Endothelial cell of umbilical vein (primary cell): ENCODE measurements around the gene CDH3. TPM values are rescaled to one million over a fixed set of nuclear protein-coding genes. Genes with fewer than 3 reads are reported as not detected.

Source experiments
- BruUV-seq: library from RNA; stranded (reverse); fragments of 400-500 nt; replicated peaks from 2 replicates; lab custom pipeline; 2021; lab: Mats Ljungman, UMichigan
- CTCF ChIA-PET: fragments of 300-600, 350-600 bp; sonication (Branson Sonifier 250); formaldehyde crosslinking; loops from one replicate; lab custom pipeline; 2021; ENCODE audit warnings: antibody characterized with exemption, inconsistent platforms; lab: Charles Lee
- POLR2A ChIA-PET: fragments of 300-600, 350-600 bp; sonication (Branson Sonifier 250); formaldehyde crosslinking; loops from one replicate; lab custom pipeline; 2021; ENCODE audit warnings: antibody characterized with exemption, inconsistent platforms; lab: Charles Lee
- DNase-seq: peaks from one replicate; pipeline ENCODE4 v3.0.0-alpha.2; 2011; ENCODE audit warnings: low read depth, low spot score
- FAIRE-seq: peaks from 2 replicates; lab custom pipeline; 2011; peaks lifted over from hg19 to GRCh38; lab: Jason Lieb, UNC
- H2AFZ ChIP-seq: 2 replicates; pipeline ENCODE4 v1.6.0; 2012; ENCODE audit warnings: low read depth, low read length, control low read depth, inconsistent platforms
- H3K27ac ChIP-seq: 2 replicates; pipeline ENCODE4 v1.5.1; 2011; ENCODE audit warnings: low read depth, mild to moderate bottlenecking, control low read depth, low read length, moderate library complexity; ENCODE audit not compliant: insufficient read depth
- H3K27me3 ChIP-seq, 2 experiments: 2 replicates each; pipeline versions ENCODE4 v1.6.0 to v1.6.1; 2011; ENCODE audit warnings: low read length in 2 of 2, mixed read lengths in 1 of 2; ENCODE audit not compliant: control insufficient read depth in 2 of 2, insufficient read depth in 2 of 2
- H3K36me3 ChIP-seq, 2 experiments: 2 replicates in 1 of 2; 3 replicates in 1 of 2; pipeline ENCODE4 v1.5.1; 2011; ENCODE audit warnings: low read length in 2 of 2, mild to moderate bottlenecking in 1 of 2, moderate library complexity in 1 of 2; ENCODE audit not compliant: control insufficient read depth in 2 of 2, insufficient read depth in 2 of 2; ENCODE audit errors: extremely low read depth in 1 of 2
- H3K4me1 ChIP-seq: 3 replicates; pipeline ENCODE4 v1.5.1; 2011; ENCODE audit warnings: mild to moderate bottlenecking, low read length; ENCODE audit not compliant: control insufficient read depth, insufficient read depth; ENCODE audit errors: extremely low read depth
- H3K4me2 ChIP-seq: 2 replicates; pipeline ENCODE4 v1.6.1; 2011; ENCODE audit warnings: low read length, control low read depth, mixed read lengths; ENCODE audit not compliant: insufficient read depth
- H3K4me3 ChIP-seq, 3 experiments: fragments of 200-600 bp in 1 of 3; sonication (generic), shearing (Covaris generic) in 1 of 3; replicated peaks in 1 of 3; 2 replicates each; pipeline ENCODE4 v1.5.1; 2011 to 2016; ENCODE audit warnings: control low read depth in 3 of 3, low read length in 3 of 3, mild to moderate bottlenecking in 2 of 3, inconsistent platforms in 1 of 3, low read depth in 1 of 3, moderate library complexity in 1 of 3; ENCODE audit not compliant: insufficient read depth in 1 of 3
- H3K79me2 ChIP-seq: 2 replicates; pipeline ENCODE4 v1.6.0; 2012; ENCODE audit warnings: low read length, inconsistent platforms; ENCODE audit not compliant: control insufficient read depth, insufficient read depth
- H3K9ac ChIP-seq: replicated peaks from 2 replicates; pipeline ENCODE3; 2011; ENCODE audit warnings: low read length, control low read depth; ENCODE audit not compliant: insufficient read depth; ENCODE audit errors: extremely low read depth
- H3K9me1 ChIP-seq: replicated peaks from 3 replicates; pipeline ENCODE4 v1.6.0; 2011; ENCODE audit warnings: mild to moderate bottlenecking, low read length; ENCODE audit not compliant: control insufficient read depth, insufficient read depth; ENCODE audit errors: extremely low read depth
- H3K9me3 ChIP-seq: replicated peaks from 2 replicates; pipeline ENCODE4 v1.5.1; 2012; ENCODE audit warnings: low read length, inconsistent platforms; ENCODE audit not compliant: control insufficient read depth, insufficient read depth
- H4K20me1 ChIP-seq: replicated peaks from 2 replicates; pipeline ENCODE3; 2011; ENCODE audit warnings: mild to moderate bottlenecking, low read length; ENCODE audit not compliant: control insufficient read depth, insufficient read depth; ENCODE audit errors: extremely low read depth
- EZH2 ChIP-seq: IDR thresholded peaks from 2 replicates; pipeline ENCODE4 v1.6.1; 2012; ENCODE audit warnings: borderline replicate concordance, low read depth, mild to moderate bottlenecking, moderate library complexity, low read length, inconsistent platforms; ENCODE audit not compliant: severe bottlenecking
- FOS ChIP-seq: IDR thresholded peaks from 2 replicates; pipeline ENCODE4 v1.6.1; 2011; ENCODE audit warnings: mild to moderate bottlenecking, low read length, moderate library complexity, borderline replicate concordance; ENCODE audit not compliant: insufficient read depth
- GATA2 ChIP-seq: IDR thresholded peaks from 2 replicates; pipeline ENCODE4 v1.7.0; 2011; ENCODE audit warnings: low read depth, mild to moderate bottlenecking, moderate library complexity, mixed read lengths, low read length; ENCODE audit not compliant: insufficient read length, insufficient read depth
- JUN ChIP-seq: IDR thresholded peaks from 2 replicates; pipeline ENCODE4 v1.6.1; 2011; ENCODE audit warnings: borderline replicate concordance, low read depth; ENCODE audit not compliant: insufficient read length, insufficient read depth
- MAX ChIP-seq: IDR thresholded peaks from 2 replicates; pipeline ENCODE4 v1.6.1; 2011; ENCODE audit not compliant: insufficient read depth, insufficient read length
- MYC ChIP-seq: IDR thresholded peaks from one replicate; pipeline ENCODE4 v1.6.1; 2011; ENCODE audit warnings: mild to moderate bottlenecking, low read depth, low read length
- POLR2A ChIP-seq: IDR thresholded peaks from 2 replicates; pipeline ENCODE4 v1.6.1; 2012; ENCODE audit warnings: low read depth, mild to moderate bottlenecking, control low read depth, low read length
- POLR2AphosphoS5 ChIP-seq: IDR thresholded peaks from 2 replicates; pipeline ENCODE4 v1.6.1; 2012; ENCODE audit warnings: low read depth, mild to moderate bottlenecking, control low read depth, low read length, moderate library complexity; ENCODE audit not compliant: insufficient read depth
- dilution Hi-C: fragments of 300-500 bp; cut with MboI; formaldehyde crosslinking; loops from one replicate; pipeline ENCODE4 v1.15.0; 2019; ENCODE audit warnings: low sequenced_read_pairs; ENCODE audit not compliant: extremely low pct_ligation_motif_present
- intact Hi-C: fragments of 100-400 bp; cut with micrococcal nuclease; formaldehyde crosslinking; loops from one replicate; pipeline ENCODE4 v1.10.0; 2022
- polyA plus RNA-seq, 4 experiments: library from polyadenylated mRNA; depleted of rRNA in 3 of 4; stranded (reverse) in 3 of 4; unstranded in 1 of 4; fragments of >200 nt; gene quantifications; 2 replicates each; pipeline versions ENCODE4 v1.2.1 to v1.2.3, GENCODE V29; 2011 to 2012; ENCODE audit warnings: missing spikeins in 1 of 4
- total RNA-seq: library from RNA; stranded (reverse); gene quantifications from 2 replicates; pipeline ENCODE4 v1.2.3, GENCODE V29; 2021
- TF ChIP-seq, protein P1 (sequence below), 2 donors: IDR thresholded peaks; 1 replicate in 1 of 2; 2 replicates in 1 of 2; pipeline ENCODE4 v1.5.1; 2011; ENCODE audit warnings: low read length in 2 of 2, mild to moderate bottlenecking in 2 of 2, moderate library complexity in 2 of 2, control low read depth in 1 of 2, inconsistent platforms in 1 of 2, low read depth in 1 of 2; ENCODE audit not compliant: insufficient read depth in 1 of 2; ENCODE audit errors: extremely low read depth in 1 of 2

The CDH3 gene
- total and polyA plus RNA-seq, 2 donors (not counting 3 experiments of a cell fraction or from before 2014, with no cell fraction given) = 0.03 TPM; not detected in 1

- no peaks in the 10 kb centered on the region for H3K79me2 ChIP-seq
- H3K27ac ChIP-seq = no peak overlapping the region
- intact Hi-C loops = no loop called here
- no peaks in the 10 kb centered on the region for H3K36me3 ChIP-seq
- H3K4me2 ChIP-seq = no peak overlapping the region
- no TSS peak for BruUV-seq
- H3K9me3 ChIP-seq = no peaks in the 10 kb centered on the region
- H3K27me3 ChIP-seq = no peaks in the 10 kb centered on the region
- TF ChIP-seq POLR2AphosphoS5 (no peak), GATA2 (no peak), MAX (no peak), FOS (no peak), JUN (no peak), EZH2 (no peak), MYC (no peak), POLR2A (no peak)
- TF ChIP-seq, protein P1, sequence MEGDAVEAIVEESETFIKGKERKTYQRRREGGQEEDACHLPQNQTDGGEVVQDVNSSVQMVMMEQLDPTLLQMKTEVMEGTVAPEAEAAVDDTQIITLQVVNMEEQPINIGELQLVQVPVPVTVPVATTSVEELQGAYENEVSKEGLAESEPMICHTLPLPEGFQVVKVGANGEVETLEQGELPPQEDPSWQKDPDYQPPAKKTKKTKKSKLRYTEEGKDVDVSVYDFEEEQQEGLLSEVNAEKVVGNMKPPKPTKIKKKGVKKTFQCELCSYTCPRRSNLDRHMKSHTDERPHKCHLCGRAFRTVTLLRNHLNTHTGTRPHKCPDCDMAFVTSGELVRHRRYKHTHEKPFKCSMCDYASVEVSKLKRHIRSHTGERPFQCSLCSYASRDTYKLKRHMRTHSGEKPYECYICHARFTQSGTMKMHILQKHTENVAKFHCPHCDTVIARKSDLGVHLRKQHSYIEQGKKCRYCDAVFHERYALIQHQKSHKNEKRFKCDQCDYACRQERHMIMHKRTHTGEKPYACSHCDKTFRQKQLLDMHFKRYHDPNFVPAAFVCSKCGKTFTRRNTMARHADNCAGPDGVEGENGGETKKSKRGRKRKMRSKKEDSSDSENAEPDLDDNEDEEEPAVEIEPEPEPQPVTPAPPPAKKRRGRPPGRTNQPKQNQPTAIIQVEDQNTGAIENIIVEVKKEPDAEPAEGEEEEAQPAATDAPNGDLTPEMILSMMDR (IDR thresholded peaks at IDR 0.05; ENCODE audit: extremely low read depth in 1 of 2, insufficient read depth in 1 of 2, low read depth in 1 of 2, low read length in 2 of 2) = no peak
- no peaks in the 10 kb centered on the region for H3K4me1 ChIP-seq
- H2AFZ ChIP-seq = no peak overlapping the region
- dilution Hi-C loops = no loop called here
- CTCF ChIA-PET = interaction anchor here (1.3 kb wide), 1 partner anchor 10 kb away, joined by 3 read pairs; no protein-coding TSS in a partner anchor
- no peak for DNase-seq
- POLR2A ChIA-PET = interaction anchor here (0.8 kb wide), 1 partner anchor 30 kb away, joined by 3 read pairs; no protein-coding TSS in a partner anchor
- no peak overlapping the region for H3K9ac ChIP-seq
- H3K9me1 ChIP-seq = no peaks in the 10 kb centered on the region
- no peak overlapping the region for H3K4me3 ChIP-seq
- H4K20me1 ChIP-seq = no peaks in the 10 kb centered on the region
- FAIRE-seq = no peak
These were observed 65.1 kb downstream of the CDH3 start for GRCh38 chr16:68710211-68710610.
